Activated CD4-positive, alpha-beta T cell treated with anti-CD3 and anti-CD28 coated beads, Interleukin-2, amount 10 ng/mL, durations not matched to agents 7 days and 5 days (primary cell): ENCODE data around the gene IPO8. TPM values are rescaled to one million over a fixed set of nuclear protein-coding genes. Genes with fewer than 3 reads are reported as not detected.
A peak's percentile ranks its signal among the peaks of the same experiment; 100 is the strongest.

Experiments
- CTCF ChIA-PET: fragments of 350-600 bp; sonication (Branson Sonifier 250); formaldehyde crosslinking; loops from one replicate; lab custom pipeline; 2021; ENCODE audit warnings: antibody characterized with exemption; lab: Charles Lee
- POLR2A ChIA-PET: fragments of 350-600 bp; sonication (Branson Sonifier 250); formaldehyde crosslinking; loops from one replicate; lab custom pipeline; 2021; ENCODE audit warnings: antibody characterized with exemption; lab: Charles Lee
- DNase-seq: peaks from one replicate; pipeline ENCODE4 v3.0.0-alpha.2; 2020
- H3K27ac Mint-ChIP-seq: one replicate; pipeline ENCODE4 v1.8.0; 2021; ENCODE audit warnings: mild to moderate bottlenecking, moderate library complexity, mixed read lengths
- H3K27me3 Mint-ChIP-seq: one replicate; pipeline ENCODE4 v1.8.0; 2021; ENCODE audit warnings: mixed read lengths
- H3K36me3 Mint-ChIP-seq: one replicate; pipeline ENCODE4 v1.8.0; 2021; ENCODE audit warnings: low read depth, mixed read lengths
- H3K4me1 Mint-ChIP-seq: one replicate; pipeline ENCODE4 v1.8.0; 2021; ENCODE audit warnings: mixed read lengths
- H3K4me3 Mint-ChIP-seq: one replicate; pipeline ENCODE4 v1.8.0; 2021; ENCODE audit warnings: mild to moderate bottlenecking, moderate library complexity, mixed read lengths
- H3K9me3 Mint-ChIP-seq: one replicate; pipeline ENCODE4 v1.8.0; 2021; ENCODE audit warnings: mixed read lengths
- total RNA-seq, 2 experiments: library from RNA; stranded (reverse); gene quantifications; one replicate each; pipeline ENCODE4 v1.2.3, GENCODE V29; 2021

IPO8 gene
- total RNA-seq, result 10 to 100 TPM; 57.4 to 58.2 TPM

DNA sequence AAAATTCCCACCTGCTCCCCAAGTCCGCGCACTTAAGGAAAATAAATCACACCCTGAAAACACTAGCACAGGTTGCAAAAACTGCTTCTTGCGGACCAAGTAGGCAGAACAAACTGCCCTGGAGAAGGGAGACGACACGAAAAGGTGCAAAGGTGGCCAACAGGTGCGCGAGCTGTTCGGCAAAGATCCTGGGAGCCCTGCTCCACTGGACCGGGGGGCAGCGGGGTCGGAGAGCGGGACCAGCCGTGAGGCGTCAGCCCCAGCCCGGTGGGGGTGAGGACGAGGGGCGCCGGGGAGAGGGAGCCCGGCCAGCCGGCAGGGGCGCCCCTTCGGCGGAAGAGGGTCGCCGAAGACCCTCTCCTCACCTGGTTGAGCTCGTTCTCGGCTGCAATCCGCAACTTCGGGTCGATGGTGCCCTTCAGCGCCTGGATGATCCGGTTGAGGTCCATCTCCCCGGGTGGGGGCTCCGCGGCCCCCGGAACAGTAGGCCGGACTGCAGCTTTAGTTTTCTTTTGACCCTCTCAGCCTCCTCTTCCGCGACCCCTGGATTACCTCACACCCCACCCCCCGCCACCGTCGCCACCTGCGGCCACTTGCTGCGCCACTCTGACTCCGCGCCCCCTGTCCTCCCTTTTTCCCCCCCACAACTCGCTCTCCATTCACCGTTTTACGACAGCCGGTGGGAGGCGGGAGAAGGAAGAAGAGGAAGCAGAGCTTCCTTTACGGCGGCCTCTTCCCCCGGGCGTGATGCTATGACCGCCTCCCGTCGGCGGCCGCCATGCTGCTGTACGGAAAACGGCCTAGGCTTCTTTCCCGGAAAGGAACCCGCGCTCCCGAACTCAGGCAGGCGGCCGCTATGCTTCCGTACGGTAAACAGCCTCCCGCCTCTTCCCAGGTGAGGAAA, at the start of gene IPO8:
IPO8 (minus strand) TSS at position 671 of the 904 bp plus-strand sequence; CDS start at position 449, 222 bp downstream.
- H3K4me1 Mint-ChIP-seq, result peaks cover 39% of the 10 kb centered on the region
- H3K27ac Mint-ChIP-seq, result peak within 1 kb of the TSS; percentile 97
- peak within 1 kb of the TSS; percentile 99 for H3K4me3 Mint-ChIP-seq
- peaks cover 12% of the 10 kb centered on the region for H3K36me3 Mint-ChIP-seq
- H3K27me3 Mint-ChIP-seq, result peaks cover 6% of the 10 kb centered on the region
- ChIA-PET POLR2A (interaction anchor here (0.7 to 1.2 kb wide), 3 partner anchors 14 to 1580 kb away, joined by 3 to 7 read pairs (median 6); partner anchors contain the start of gene CAPRIN2), CTCF (interaction anchor here (0.6 to 1.7 kb wide), 10 partner anchors 10 to 1267 kb away, joined by 3 to 7 read pairs (median 3); no protein-coding TSS in a partner anchor)
- peak; percentile 88 for DNase-seq
- H3K9me3 Mint-ChIP-seq, result no peaks in the 10 kb centered on the region

DNA sequence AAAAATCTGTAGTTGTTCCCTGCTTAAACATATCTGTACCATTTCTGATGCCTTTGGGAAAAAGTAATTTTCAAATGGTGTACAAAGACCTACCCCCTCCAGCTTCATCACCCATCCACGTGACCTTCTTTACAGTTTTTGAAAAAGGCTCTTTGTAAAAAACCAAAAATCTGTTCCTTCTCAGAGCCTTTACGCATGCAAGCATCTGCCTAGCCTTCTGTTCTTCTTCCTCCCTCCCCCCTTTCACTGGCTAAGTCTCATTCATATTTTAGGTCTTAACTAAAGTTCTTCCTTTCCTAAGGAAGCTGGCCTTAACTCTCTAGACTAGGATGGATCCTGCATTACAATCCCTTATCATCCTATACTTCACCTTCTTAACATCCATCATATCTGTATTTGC, 48.7 kb upstream of the IPO8 start:
- no peak for DNase-seq
- H3K27ac Mint-ChIP-seq, result no peak overlapping the region
- ChIA-PET CTCF (interaction anchor here (1.6 kb wide), 1 partner anchor 11 kb away, joined by 3 read pairs; no protein-coding TSS in a partner anchor), POLR2A (no interaction called here)
- H3K4me1 Mint-ChIP-seq, result no peaks in the 10 kb centered on the region
- H3K27me3 Mint-ChIP-seq, result no peaks in the 10 kb centered on the region
- H3K36me3 Mint-ChIP-seq, result peaks cover 13% of the 10 kb centered on the region
- H3K9me3 Mint-ChIP-seq, result no peaks in the 10 kb centered on the region
- H3K4me3 Mint-ChIP-seq, result no peak overlapping the region

DNA sequence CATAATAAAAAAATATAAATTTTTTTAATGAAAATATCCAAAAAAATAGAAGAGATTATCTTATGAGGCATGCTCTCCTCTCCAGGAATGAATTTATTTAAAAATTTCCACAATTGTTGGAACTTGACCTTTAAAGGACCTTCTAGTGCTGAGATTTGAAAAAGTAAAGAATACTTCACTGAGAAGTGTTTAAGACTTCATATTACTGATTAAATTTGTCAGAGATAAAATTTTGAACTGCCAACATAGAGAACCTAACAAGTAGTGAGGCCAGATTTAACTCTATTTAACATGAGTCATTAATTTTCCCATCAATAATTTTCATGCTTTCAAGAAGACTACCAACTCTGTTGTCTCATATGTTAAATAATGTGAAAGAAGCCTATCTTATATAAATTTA, 44.6 kb upstream of the IPO8 start:
- peaks cover 20% of the 10 kb centered on the region for H3K36me3 Mint-ChIP-seq
- no peak for DNase-seq
- POLR2A ChIA-PET, result no interaction called here

DNA sequence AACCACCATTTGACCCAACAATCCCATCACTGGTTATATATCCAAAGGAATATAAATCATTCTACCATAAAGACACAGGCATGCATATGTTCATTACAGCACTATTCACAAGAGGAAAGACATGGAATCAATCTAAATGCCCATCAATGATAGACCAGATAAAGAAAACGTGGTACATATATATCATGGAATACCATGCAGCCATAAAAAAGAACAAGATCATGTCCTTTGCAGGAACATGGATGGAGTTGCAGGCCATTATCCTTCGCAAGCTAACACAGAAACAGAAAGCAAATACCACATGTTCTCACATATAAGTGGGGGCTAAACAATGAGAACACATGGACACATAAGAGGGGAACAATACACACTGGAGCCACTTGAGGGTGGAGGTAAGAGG, 43.4 kb upstream of the IPO8 start:
- Mint-ChIP-seq H3K36me3 (peaks cover 22% of the 10 kb centered on the region), H3K4me3 (no peak overlapping the region), H3K27ac (no peak overlapping the region), H3K9me3 (no peaks in the 10 kb centered on the region), H3K4me1 (no peaks in the 10 kb centered on the region), H3K27me3 (no peaks in the 10 kb centered on the region)
- no peak for DNase-seq
- CTCF ChIA-PET, result no interaction called here
- POLR2A ChIA-PET, result no interaction called here

More for the DNA sequence above, 44.6 kb upstream of the IPO8 start:
- CTCF ChIA-PET, result no interaction called here
- Mint-ChIP-seq H3K9me3 (no peaks in the 10 kb centered on the region), H3K4me1 (no peaks in the 10 kb centered on the region), H3K4me3 (no peak overlapping the region), H3K27ac (no peak overlapping the region), H3K27me3 (no peaks in the 10 kb centered on the region)

DNA sequence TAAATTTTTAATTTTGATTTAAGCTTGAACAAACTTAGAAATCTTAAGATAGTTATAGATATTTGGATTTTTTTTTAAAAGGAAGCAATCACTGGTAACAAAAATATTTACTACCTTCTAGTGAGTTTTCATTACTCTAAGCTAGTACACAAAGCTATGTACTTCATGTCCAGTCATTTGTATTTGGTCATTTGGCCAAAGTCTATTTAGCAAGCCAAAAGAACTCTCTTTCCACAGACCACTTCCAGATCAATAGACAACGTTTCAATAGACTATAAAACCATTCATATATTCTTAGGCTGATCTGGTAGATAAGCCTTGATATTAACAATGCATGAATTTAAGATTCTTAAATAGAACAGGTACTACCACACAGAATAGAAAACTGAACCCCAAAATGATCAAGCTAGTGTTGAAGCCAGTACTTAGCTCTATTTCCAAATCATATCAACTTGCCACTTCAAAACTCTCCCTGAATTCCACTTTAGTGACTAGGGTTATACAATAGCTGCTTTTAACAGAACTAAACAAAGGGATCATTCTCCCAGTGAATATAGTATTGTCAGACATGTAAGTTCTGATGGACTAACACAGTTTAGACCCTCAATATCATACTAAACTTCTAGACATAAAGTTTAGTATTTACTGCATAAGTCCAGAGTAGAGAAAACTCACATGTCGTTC, 37.4 kb upstream of the IPO8 start:
- H3K4me3 Mint-ChIP-seq, result no peak overlapping the region
- DNase-seq, result no peak
- no peaks in the 10 kb centered on the region for H3K9me3 Mint-ChIP-seq
- peaks cover 18% of the 10 kb centered on the region for H3K36me3 Mint-ChIP-seq
- POLR2A ChIA-PET, result no interaction called here
- no peaks in the 10 kb centered on the region for H3K4me1 Mint-ChIP-seq
- CTCF ChIA-PET, result interaction anchor here (1.1 to 2.0 kb wide), 4 partner anchors 8 to 40 kb away, joined by 3 to 6 read pairs (median 3); no protein-coding TSS in a partner anchor
- H3K27me3 Mint-ChIP-seq, result no peaks in the 10 kb centered on the region
- H3K27ac Mint-ChIP-seq, result no peak overlapping the region

DNA sequence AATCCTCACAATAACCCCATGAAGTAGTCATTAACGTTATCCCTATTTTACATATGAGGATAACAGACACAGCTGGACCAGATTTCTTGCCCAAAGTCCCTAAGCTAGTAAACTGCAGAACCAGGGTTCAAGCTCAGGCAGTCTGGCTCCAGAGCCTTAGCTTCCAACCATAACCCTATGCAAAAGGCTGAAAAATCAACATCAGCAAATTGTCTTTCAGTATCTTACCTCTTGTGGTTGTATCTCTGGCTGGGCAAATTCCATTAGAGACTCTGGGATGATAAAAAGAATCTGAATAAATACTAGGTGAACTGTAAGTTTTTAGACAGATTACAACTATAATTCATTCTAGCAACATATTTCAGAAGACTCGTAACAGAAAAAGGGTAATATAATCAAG, 34.3 kb upstream of the IPO8 start:
- Mint-ChIP-seq H3K9me3 (no peaks in the 10 kb centered on the region), H3K4me1 (no peaks in the 10 kb centered on the region), H3K36me3 (peaks cover 13% of the 10 kb centered on the region), H3K4me3 (no peak overlapping the region), H3K27ac (no peak overlapping the region), H3K27me3 (no peaks in the 10 kb centered on the region)
- DNase-seq, result no peak
- ChIA-PET POLR2A (no interaction called here), CTCF (interaction anchor here (1.0 kb wide), 1 partner anchor 56 kb away, joined by 3 read pairs; no protein-coding TSS in a partner anchor)

DNA sequence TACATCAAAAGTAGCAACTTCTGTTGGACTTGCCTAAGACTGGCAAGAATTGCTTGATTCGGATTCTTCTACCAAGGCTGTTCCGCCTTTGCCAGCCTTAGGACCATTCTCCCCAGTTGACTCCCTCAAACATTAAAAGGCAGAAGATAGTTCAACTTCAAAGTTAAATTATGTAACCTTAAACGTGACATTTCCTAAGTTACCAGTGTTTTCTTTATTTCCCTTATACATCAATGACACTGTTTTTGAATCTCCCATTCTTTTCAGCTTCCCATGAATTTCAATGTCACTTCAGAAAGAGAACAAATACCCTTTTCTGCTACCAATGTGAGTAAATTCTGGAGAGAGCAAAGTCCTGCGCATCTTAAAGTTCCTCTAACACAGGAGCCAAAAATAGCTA, 33.9 kb upstream of the IPO8 start:
- H3K4me3 Mint-ChIP-seq, result no peak overlapping the region
- H3K4me1 Mint-ChIP-seq, result no peaks in the 10 kb centered on the region
- no peaks in the 10 kb centered on the region for H3K9me3 Mint-ChIP-seq
- H3K27ac Mint-ChIP-seq, result no peak overlapping the region
- ChIA-PET CTCF (interaction anchor here (1.0 kb wide), 1 partner anchor 55 kb away, joined by 3 read pairs; no protein-coding TSS in a partner anchor), POLR2A (no interaction called here)
- H3K27me3 Mint-ChIP-seq, result no peaks in the 10 kb centered on the region
- H3K36me3 Mint-ChIP-seq, result peaks cover 12% of the 10 kb centered on the region
- no peak for DNase-seq

DNA sequence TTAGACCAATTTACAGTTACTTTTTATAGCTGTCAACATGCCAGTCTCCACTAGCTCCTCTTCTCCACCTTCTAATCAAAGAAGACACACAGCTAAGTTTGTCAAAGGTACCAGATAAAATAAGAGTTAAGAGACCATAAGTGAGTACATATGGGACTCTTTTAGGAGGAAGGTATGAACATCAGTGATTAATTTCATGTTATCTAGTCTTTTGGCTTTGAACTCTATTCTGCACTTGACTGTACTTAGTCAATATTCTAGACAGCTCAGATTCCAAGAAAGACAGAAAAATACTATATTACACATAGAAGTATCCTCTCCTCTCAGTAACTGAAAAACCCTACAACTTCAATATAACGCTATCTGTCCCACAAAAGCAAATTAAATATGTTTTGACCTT, 31.0 kb upstream of the IPO8 start:
- no peak for DNase-seq
- Mint-ChIP-seq H3K36me3 (peaks cover 13% of the 10 kb centered on the region), H3K4me1 (no peaks in the 10 kb centered on the region), H3K27me3 (no peaks in the 10 kb centered on the region), H3K4me3 (no peak overlapping the region), H3K27ac (no peak overlapping the region), H3K9me3 (no peaks in the 10 kb centered on the region)
- CTCF ChIA-PET, result interaction anchor here (1.0 kb wide), 1 partner anchor 96 kb away, joined by 4 read pairs; no protein-coding TSS in a partner anchor
- POLR2A ChIA-PET, result no interaction called here

DNA sequence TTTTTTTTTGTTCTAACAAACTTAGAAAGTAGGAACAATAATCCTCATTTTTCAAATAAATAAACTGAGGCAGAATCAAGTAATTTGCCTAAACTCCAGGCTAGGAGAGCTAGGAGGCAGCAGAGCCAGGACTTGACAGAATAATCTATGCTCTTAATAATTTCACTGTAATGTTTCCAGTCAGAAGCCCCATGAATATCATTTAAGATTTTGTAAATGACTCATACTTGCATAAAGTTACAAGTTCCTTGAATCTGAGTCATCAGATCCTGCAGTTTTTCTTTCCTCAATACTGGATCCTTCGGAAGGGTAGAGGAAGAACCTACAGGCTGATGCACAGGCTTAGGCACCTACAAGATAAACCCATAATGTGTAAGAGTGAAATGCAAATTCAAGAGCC, 30.1 kb upstream of the IPO8 start:
- no peak for DNase-seq
- Mint-ChIP-seq H3K4me1 (no peaks in the 10 kb centered on the region), H3K9me3 (no peaks in the 10 kb centered on the region), H3K27me3 (no peaks in the 10 kb centered on the region), H3K27ac (no peak overlapping the region), H3K4me3 (no peak overlapping the region), H3K36me3 (peaks cover 13% of the 10 kb centered on the region)
- ChIA-PET CTCF (interaction anchor here (1.8 kb wide), 1 partner anchor 16 kb away, joined by 3 read pairs; no protein-coding TSS in a partner anchor), POLR2A (no interaction called here)

DNA sequence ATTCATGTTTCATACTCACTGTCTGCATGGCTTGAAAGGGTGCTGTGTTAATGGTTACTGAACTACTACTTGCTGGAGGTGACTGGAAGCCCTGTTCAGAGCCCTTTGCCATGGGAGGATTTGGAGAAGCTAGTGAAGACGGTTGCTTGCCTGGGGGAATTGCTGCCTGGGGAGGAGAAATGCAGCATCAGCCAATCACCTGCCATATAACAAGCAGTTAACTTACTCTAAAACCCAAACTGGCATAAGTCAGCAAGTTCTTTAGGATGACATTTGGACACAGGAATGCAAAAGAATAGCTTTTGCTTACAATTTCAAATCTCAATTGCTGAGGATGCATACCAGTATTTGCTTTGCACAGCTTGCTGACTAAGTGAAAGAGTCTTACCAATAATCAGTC, 23.4 kb upstream of the IPO8 start:
- POLR2A ChIA-PET, result no interaction called here
- Mint-ChIP-seq H3K36me3 (peaks cover 7% of the 10 kb centered on the region), H3K27ac (no peak overlapping the region), H3K27me3 (no peaks in the 10 kb centered on the region), H3K4me3 (no peak overlapping the region), H3K4me1 (no peaks in the 10 kb centered on the region), H3K9me3 (no peaks in the 10 kb centered on the region)
- DNase-seq, result no peak
- CTCF ChIA-PET, result no interaction called here

DNA sequence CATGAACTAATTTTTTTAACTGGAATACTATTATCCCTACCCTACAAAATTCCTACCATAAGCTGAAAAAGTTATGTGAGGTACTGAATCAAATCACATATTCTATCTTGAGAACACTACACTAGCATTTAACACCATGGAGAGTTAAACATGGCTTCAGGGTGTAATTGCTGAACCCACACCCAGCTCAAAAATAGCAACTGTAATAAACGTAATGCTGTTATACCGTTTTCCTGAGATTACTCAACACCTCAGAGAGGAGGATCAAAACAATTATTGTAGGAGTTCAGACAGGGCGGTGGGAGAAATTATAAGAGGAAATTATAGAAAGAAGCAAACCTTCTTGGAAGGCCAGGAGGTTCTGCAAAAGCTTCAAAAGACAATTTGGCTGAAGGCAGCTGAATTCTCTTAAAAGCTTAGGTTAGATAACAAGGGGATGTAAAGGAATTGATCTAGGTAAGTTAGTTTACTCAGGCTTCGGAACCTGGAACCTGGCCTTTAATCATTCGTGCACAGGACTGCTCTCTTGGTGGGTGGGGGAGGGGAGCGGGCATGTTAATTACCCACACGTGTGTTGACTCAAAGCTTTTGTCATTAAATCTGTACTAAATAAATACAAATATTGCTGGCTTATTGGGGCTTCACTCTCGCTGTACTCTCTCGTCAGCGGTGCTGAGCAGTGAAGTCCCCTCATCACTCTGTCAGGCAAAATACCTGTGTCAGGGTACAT, 12.1 kb upstream of the IPO8 start:
- ChIA-PET CTCF (interaction anchor here (0.7 kb wide), 1 partner anchor 1679 kb away, joined by 3 read pairs; no protein-coding TSS in a partner anchor), POLR2A (no interaction called here)
- no peak overlapping the region for H3K27ac Mint-ChIP-seq
- H3K4me1 Mint-ChIP-seq, result no peaks in the 10 kb centered on the region
- H3K27me3 Mint-ChIP-seq, result no peaks in the 10 kb centered on the region
- H3K4me3 Mint-ChIP-seq, result no peak overlapping the region
- no peaks in the 10 kb centered on the region for H3K9me3 Mint-ChIP-seq
- H3K36me3 Mint-ChIP-seq, result peaks cover 6% of the 10 kb centered on the region
- DNase-seq, result no peak

DNA sequence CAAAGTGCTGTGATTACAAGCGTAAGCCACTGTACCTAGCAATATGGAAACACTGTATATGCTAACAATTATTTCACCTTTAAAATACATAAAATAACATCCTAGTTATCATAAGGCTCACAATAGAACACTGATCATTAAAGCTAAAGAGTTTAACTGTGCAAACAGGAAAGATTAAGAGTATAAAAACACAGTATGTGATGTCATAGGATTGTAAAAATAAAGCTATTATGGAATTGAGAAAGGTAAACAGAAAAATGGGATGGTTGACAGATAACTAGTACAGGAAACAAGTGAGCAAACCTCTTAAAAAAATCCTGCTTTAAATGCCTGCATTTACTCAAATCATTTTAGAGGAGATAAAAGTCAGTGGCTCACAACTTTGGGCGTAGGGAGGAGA, 10.8 kb upstream of the IPO8 start:
- no peaks in the 10 kb centered on the region for H3K27me3 Mint-ChIP-seq
- ChIA-PET CTCF (interaction anchor here (0.6 kb wide), 1 partner anchor 49 kb away, joined by 3 read pairs; the partner anchor contains the start of gene CAPRIN2), POLR2A (no interaction called here)
- no peak for DNase-seq
- no peak overlapping the region for H3K27ac Mint-ChIP-seq
- peaks cover 4% of the 10 kb centered on the region for H3K36me3 Mint-ChIP-seq
- no peaks in the 10 kb centered on the region for H3K9me3 Mint-ChIP-seq
- no peaks in the 10 kb centered on the region for H3K4me1 Mint-ChIP-seq
- no peak overlapping the region for H3K4me3 Mint-ChIP-seq
